Gastrocnemius medialis (tissue), 4 donors: Measurements from ENCODE around the gene NFIA. TPM values are rescaled to one million over a fixed set of nuclear protein-coding genes. Genes with fewer than 3 reads are reported as not detected.

Experiments
- ATAC-seq, 2 donors: fragments of 150-250 bp; one replicate each; pipeline ENCODE4 v1.9.1; 2016
- DNase-seq, 2 donors: peaks; one replicate each; pipeline ENCODE4 v3.0.0-alpha.2; 2019
- H3K27ac ChIP-seq, 4 donors: fragments of 200-600 bp; sonication (generic); 1 replicate in 1 of 4; 2 replicates in 3 of 4; pipeline ENCODE4 v1.5.1; 2016 to 2018; ENCODE audit warnings: mild to moderate bottlenecking in 2 of 4, moderate library complexity in 1 of 4
- H3K27me3 ChIP-seq, 3 donors: fragments of 200-600 bp; sonication (generic) in 2 of 3; 1 replicate in 1 of 3; 2 replicates in 2 of 3; pipeline versions ENCODE4 v1.5.1 to v1.6.0; 2016 to 2019; ENCODE audit warnings: mild to moderate bottlenecking in 1 of 3, moderate library complexity in 1 of 3
- H3K36me3 ChIP-seq, 2 donors: fragments of 200-600 bp; sonication (generic) in 1 of 2; one replicate each; pipeline ENCODE4 v1.5.1; 2017 to 2018
- H3K4me1 ChIP-seq, 2 donors: fragments of 200-600 bp; sonication (generic) in 1 of 2; one replicate each; pipeline ENCODE4 v1.5.1; 2016 to 2017; ENCODE audit warnings: mild to moderate bottlenecking in 2 of 2
- H3K4me3 ChIP-seq, 4 donors: fragments of 200-600 bp; sonication (generic) in 3 of 4; 1 replicate in 1 of 4; 2 replicates in 3 of 4; pipeline ENCODE4 v1.5.1; 2016 to 2019; ENCODE audit warnings: mild to moderate bottlenecking in 2 of 4
- H3K9me3 ChIP-seq, 3 donors: fragments of 200-600 bp; sonication (generic) in 2 of 3; 1 replicate in 1 of 3; 2 replicates in 2 of 3; pipeline ENCODE4 v1.5.1; 2016 to 2019
- CTCF ChIP-seq, 5 experiments: fragments of 450-650 bp in 3 of 5; fragments of 200-600 bp in 2 of 5; sonication (generic) in 2 of 5; IDR thresholded peaks in 4 of 5; conservative IDR thresholded peaks in 1 of 5; 1 replicate in 4 of 5; 2 replicates in 1 of 5; pipeline ENCODE4 v1.5.1; 2016 to 2019; ENCODE audit warnings: antibody characterized with exemption in 5 of 5, mild to moderate bottlenecking in 3 of 5, moderate library complexity in 3 of 5
- POLR2A ChIP-seq, 2 donors: fragments of 450-650 bp; IDR thresholded peaks; one replicate each; pipeline ENCODE4 v1.6.1; 2017; ENCODE audit warnings: antibody characterized with exemption in 2 of 2, mild to moderate bottlenecking in 2 of 2, moderate library complexity in 2 of 2
- in situ Hi-C, 4 donors: fragments of 200-750 bp; cut with MboI; loops; one replicate each; pipeline versions ENCODE4 v1.15.0 to v1.8.0; 2017; ENCODE audit warnings: low sequenced_read_pairs in 4 of 4
- intact Hi-C: fragments of 100-400 bp; cut with DNase I; formaldehyde crosslinking; loops from one replicate; pipeline ENCODE4 v1.15.1; 2023; ENCODE audit warnings: low total_unique reads
- total RNA-seq, 4 donors: library from RNA; depleted of rRNA; stranded (reverse); fragments of >200 nt; gene quantifications; one replicate each; pipeline versions ENCODE4 v1.1.0 to v1.2.3, GENCODE V29; 2016

NFIA gene
- total RNA-seq, 4 donors from 2014 or later, result 12.9 to 27.0 (median 26.6) TPM

- DNase-seq (peak in 1 of 2 donors; percentile 23), ATAC-seq (no peak)
- no peaks in the 10 kb centered on the region for H3K27me3 ChIP-seq
- H3K4me1 ChIP-seq, result peaks cover 22 to 30% of the 10 kb centered on the region in 2 donors
- intact Hi-C loops, result no loop called here
- TF ChIP-seq CTCF (IDR thresholded peaks at IDR 0.05 in 4 of 5, conservative IDR thresholded peaks at IDR 0.05 in 1 of 5) (no peak), POLR2A (IDR thresholded peaks at IDR 0.05) (no peak)
- H3K4me3 ChIP-seq, result no peak overlapping the region
- in situ Hi-C loops, result no loop called here
- H3K9me3 ChIP-seq, result no peaks in the 10 kb centered on the region
- peaks cover 0 to 2% of the 10 kb centered on the region in 2 donors for H3K36me3 ChIP-seq
- H3K27ac ChIP-seq, result peak overlapping the region; percentile 30 to 68 (median 52)
Measured at GRCh38 chr1:61378494-61379180, 296.3 kb downstream of the NFIA start.

- TF ChIP-seq POLR2A (IDR thresholded peaks at IDR 0.05), result no peak
- TF ChIP-seq CTCF (IDR thresholded peaks at IDR 0.05 in 4 of 5, conservative IDR thresholded peaks at IDR 0.05 in 1 of 5), result no peak
- intact Hi-C loops (no loop called here), in situ Hi-C loops (no loop called here)
- ATAC-seq (no peak), DNase-seq (no peak)
- Histone ChIP-seq H3K27me3 (no peaks in the 10 kb centered on the region), H3K4me1 (peaks cover 22 to 30% of the 10 kb centered on the region in 2 donors), H3K27ac (peak overlapping the region; percentile 61 to 77 (median 72)), H3K9me3 (no peaks in the 10 kb centered on the region), H3K36me3 (peaks cover 0 to 5% of the 10 kb centered on the region in 2 donors), H3K4me3 (no peak overlapping the region)
Measured at GRCh38 chr1:61379693-61380092, 297.3 kb downstream of the NFIA start.

- H3K4me1 ChIP-seq, result peaks cover 22 to 30% of the 10 kb centered on the region in 2 donors
- intact Hi-C loops, result no loop called here
- peak overlapping the region; percentile 61 to 77 (median 72) for H3K27ac ChIP-seq
- DNase-seq (no peak), ATAC-seq (peak; percentile 88 to 91)
- H3K36me3 ChIP-seq, result peaks cover 0 to 5% of the 10 kb centered on the region in 2 donors
- H3K27me3 ChIP-seq, result no peaks in the 10 kb centered on the region
- TF ChIP-seq POLR2A (IDR thresholded peaks at IDR 0.05) (no peak), CTCF (IDR thresholded peaks at IDR 0.05 in 4 of 5, conservative IDR thresholded peaks at IDR 0.05 in 1 of 5) (no peak)
- in situ Hi-C loops, result no loop called here
- H3K9me3 ChIP-seq, result no peaks in the 10 kb centered on the region
- H3K4me3 ChIP-seq, result peak overlapping the region; percentile 7 to 40 (median 26)
Measured at GRCh38 chr1:61380561-61380960, 298.2 kb downstream of the NFIA start.

- no peak for ATAC-seq
Measured at GRCh38 chr1:61386323-61386722, 304.0 kb downstream of the NFIA start.

More at GRCh38 chr1:61386323-61386722, 304.0 kb downstream of the NFIA start:
- TF ChIP-seq POLR2A (IDR thresholded peaks at IDR 0.05), result no peak
- TF ChIP-seq CTCF (IDR thresholded peaks at IDR 0.05 in 4 of 5, conservative IDR thresholded peaks at IDR 0.05 in 1 of 5), result no peak
- H3K27ac ChIP-seq, result peak overlapping the region in 1 of 4 donors; percentile 3
- no peaks in the 10 kb centered on the region for H3K9me3 ChIP-seq
- in situ Hi-C loops (no loop called here), intact Hi-C loops (no loop called here)
- peaks cover 8 to 9% of the 10 kb centered on the region in 2 donors for H3K4me1 ChIP-seq
- no peaks in the 10 kb centered on the region for H3K27me3 ChIP-seq
- H3K4me3 ChIP-seq, result no peak overlapping the region
- DNase-seq, result no peak
- H3K36me3 ChIP-seq, result peaks cover 0 to 8% of the 10 kb centered on the region in 2 donors
